ENCODE data around the gene CCT7. TPM values are rescaled to one million over a fixed set of nuclear protein-coding genes. Genes with fewer than 3 reads are reported as not detected.

Gene CCT7
- polyA plus RNA-seq, 1 experiment: 331 TPM

- ChIA-PET CTCF (no interaction called here), POLR2A (interaction anchor here (0.6 kb wide), 1 partner anchor 61 kb away, joined by 9 read pairs; no protein-coding TSS in a partner anchor)
- Histone ChIP-seq H3K27ac (ENCODE audit: low read depth, low read length) (no peak overlapping the region), H3K27me3 (ENCODE audit: control insufficient read depth, insufficient read depth, low read length) (no peaks in the 10 kb centered on the region), H3K4me3 (ENCODE audit: low read depth, low read length) (no peak overlapping the region), H3K9me3 (ENCODE audit: control insufficient read depth, insufficient read depth, low read length) (no peaks in the 10 kb centered on the region)
- no peak for TF ChIP-seq CTCF (IDR thresholded peaks at IDR 0.05; ENCODE audit: low read depth, low read length)
- DNase-seq (ENCODE audit: low read depth, low spot score): no peak
These were observed 22.0 kb downstream of the CCT7 start for GRCh38 chr2:73255907-73256617.

GRCh38 chr2:73256618-73256922 is 22.5 kb downstream of the CCT7 start:
- ChIA-PET CTCF (no interaction called here), POLR2A (interaction anchor here (0.6 kb wide), 1 partner anchor 62 kb away, joined by 9 read pairs; no protein-coding TSS in a partner anchor)
- Histone ChIP-seq H3K4me3 (ENCODE audit: low read depth, low read length) (no peak overlapping the region), H3K9me3 (ENCODE audit: control insufficient read depth, insufficient read depth, low read length) (no peaks in the 10 kb centered on the region), H3K27ac (ENCODE audit: low read depth, low read length) (no peak overlapping the region), H3K27me3 (ENCODE audit: control insufficient read depth, insufficient read depth, low read length) (no peaks in the 10 kb centered on the region)
- no peak for TF ChIP-seq CTCF (IDR thresholded peaks at IDR 0.05; ENCODE audit: low read depth, low read length)
- no peak for DNase-seq (ENCODE audit: low read depth, low spot score)

GRCh38 chr2:73257021-73257420 is 22.9 kb downstream of the CCT7 start:
- TF ChIP-seq CTCF (IDR thresholded peaks at IDR 0.05; ENCODE audit: low read depth, low read length): no peak
- ChIA-PET POLR2A (no interaction called here), CTCF (no interaction called here)
- H3K4me3 ChIP-seq (ENCODE audit: low read depth, low read length): no peak overlapping the region
- no peaks in the 10 kb centered on the region for H3K9me3 ChIP-seq (ENCODE audit: control insufficient read depth, insufficient read depth, low read length)
- H3K27me3 ChIP-seq (ENCODE audit: control insufficient read depth, insufficient read depth, low read length): no peaks in the 10 kb centered on the region
- DNase-seq (ENCODE audit: low read depth, low spot score): no peak
- no peak overlapping the region for H3K27ac ChIP-seq (ENCODE audit: low read depth, low read length)

- H3K27me3 ChIP-seq (ENCODE audit: control insufficient read depth, insufficient read depth, low read length): no peaks in the 10 kb centered on the region
- H3K9me3 ChIP-seq (ENCODE audit: control insufficient read depth, insufficient read depth, low read length): no peaks in the 10 kb centered on the region
- H3K4me3 ChIP-seq (ENCODE audit: low read depth, low read length): no peak overlapping the region
- no peak overlapping the region for H3K27ac ChIP-seq (ENCODE audit: low read depth, low read length)
- POLR2A ChIA-PET: no interaction called here
- DNase-seq (ENCODE audit: low read depth, low spot score): no peak
- TF ChIP-seq CTCF (IDR thresholded peaks at IDR 0.05; ENCODE audit: low read depth, low read length): no peak
- CTCF ChIA-PET: interaction anchor here (0.6 kb wide), 1 partner anchor 279 kb away, joined by 4 read pairs; no protein-coding TSS in a partner anchor
These were observed 23.5 kb downstream of the CCT7 start for GRCh38 chr2:73257425-73258125.

GRCh38 chr2:73258186-73258912 is 24.2 kb downstream of the CCT7 start:
- ChIA-PET CTCF (interaction anchor here (0.6 kb wide), 1 partner anchor 280 kb away, joined by 4 read pairs; no protein-coding TSS in a partner anchor), POLR2A (no interaction called here)
- Histone ChIP-seq H3K4me3 (ENCODE audit: low read depth, low read length) (no peak overlapping the region), H3K27ac (ENCODE audit: low read depth, low read length) (no peak overlapping the region), H3K9me3 (ENCODE audit: control insufficient read depth, insufficient read depth, low read length) (no peaks in the 10 kb centered on the region), H3K27me3 (ENCODE audit: control insufficient read depth, insufficient read depth, low read length) (no peaks in the 10 kb centered on the region)
- DNase-seq (ENCODE audit: low read depth, low spot score): no peak
- no peak for TF ChIP-seq CTCF (IDR thresholded peaks at IDR 0.05; ENCODE audit: low read depth, low read length)
